Upper lobe of left lung (tissue), 4 donors: ENCODE measurements around the gene IFT25.

Source experiments
- CTCF ChIP-seq, 6 experiments: fragments of 450-650 bp in 4 of 6; fragments of 200-600 bp in 2 of 6; sonication (generic) in 2 of 6; IDR thresholded peaks; one replicate each; pipeline ENCODE4 v1.5.1; 2016 to 2019; ENCODE audit warnings: antibody characterized with exemption in 6 of 6
- EP300 ChIP-seq, 4 donors: sonication (generic); formaldehyde crosslinking; IDR thresholded peaks; one replicate each; pipeline ENCODE4 v1.5.1; 2017; ENCODE audit warnings: antibody characterized with exemption in 4 of 4, control low read depth in 2 of 4

GRCh38 chr1:53945183-53945432 is 391 bp downstream of the IFT25 start:
- TF ChIP-seq CTCF (IDR thresholded peaks at IDR 0.05): no peak
- TF ChIP-seq EP300 (IDR thresholded peaks at IDR 0.05): no peak
